Activated CD4-positive, alpha-beta T cell treated with anti-CD3 and anti-CD28 coated beads, Interleukin-2, amount 10 ng/mL, durations not matched to agents 7 days and 5 days (primary cell): Measurements from ENCODE around the gene NAGA. TPM values are rescaled to one million over a fixed set of nuclear protein-coding genes. Genes with fewer than 3 reads are reported as not detected.

Experiments
- CTCF ChIA-PET: fragments of 350-600 bp; sonication (Branson Sonifier 250); formaldehyde crosslinking; loops from one replicate; lab custom pipeline; 2021; ENCODE audit warnings: antibody characterized with exemption; lab: Charles Lee
- POLR2A ChIA-PET: fragments of 350-600 bp; sonication (Branson Sonifier 250); formaldehyde crosslinking; loops from one replicate; lab custom pipeline; 2021; ENCODE audit warnings: antibody characterized with exemption; lab: Charles Lee
- DNase-seq: peaks from one replicate; pipeline ENCODE4 v3.0.0-alpha.2; 2020
- H3K27ac Mint-ChIP-seq: one replicate; pipeline ENCODE4 v1.8.0; 2021; ENCODE audit warnings: mild to moderate bottlenecking, moderate library complexity, mixed read lengths
- H3K27me3 Mint-ChIP-seq: one replicate; pipeline ENCODE4 v1.8.0; 2021; ENCODE audit warnings: mixed read lengths
- H3K36me3 Mint-ChIP-seq: one replicate; pipeline ENCODE4 v1.8.0; 2021; ENCODE audit warnings: low read depth, mixed read lengths
- H3K4me1 Mint-ChIP-seq: one replicate; pipeline ENCODE4 v1.8.0; 2021; ENCODE audit warnings: mixed read lengths
- H3K4me3 Mint-ChIP-seq: one replicate; pipeline ENCODE4 v1.8.0; 2021; ENCODE audit warnings: mild to moderate bottlenecking, moderate library complexity, mixed read lengths
- H3K9me3 Mint-ChIP-seq: one replicate; pipeline ENCODE4 v1.8.0; 2021; ENCODE audit warnings: mixed read lengths
- total RNA-seq, 2 experiments: library from RNA; stranded (reverse); gene quantifications; one replicate each; pipeline ENCODE4 v1.2.3, GENCODE V29; 2021

Gene NAGA
- total RNA-seq, 2 experiments from 2014 or later = 22.4 to 23.0 TPM

GRCh38 chr22:42061041-42061440 is 9.6 kb downstream of the NAGA start:
- Mint-ChIP-seq H3K27ac (no peak overlapping the region), H3K4me3 (no peak overlapping the region), H3K36me3 (peaks cover 69% of the 10 kb centered on the region), H3K4me1 (no peaks in the 10 kb centered on the region), H3K9me3 (peaks cover 19% of the 10 kb centered on the region), H3K27me3 (no peaks in the 10 kb centered on the region)
- ChIA-PET POLR2A (no interaction called here), CTCF (interaction anchor here (0.6 to 1.6 kb wide), 6 partner anchors 16 to 112 kb away, joined by 3 to 6 read pairs (median 3); no protein-coding TSS in a partner anchor)
- no peak for DNase-seq

GRCh38 chr22:42060489-42060888 is 10.1 kb downstream of the NAGA start:
- ChIA-PET CTCF (interaction anchor here (0.6 to 1.6 kb wide), 4 partner anchors 15 to 113 kb away, joined by 3 to 6 read pairs (median 3); no protein-coding TSS in a partner anchor), POLR2A (no interaction called here)
- no peak for DNase-seq
- Mint-ChIP-seq H3K27ac (no peak overlapping the region), H3K36me3 (peaks cover 66% of the 10 kb centered on the region), H3K27me3 (no peaks in the 10 kb centered on the region), H3K4me3 (no peak overlapping the region), H3K9me3 (peaks cover 19% of the 10 kb centered on the region), H3K4me1 (no peaks in the 10 kb centered on the region)

- Mint-ChIP-seq H3K27me3 (no peaks in the 10 kb centered on the region), H3K4me3 (no peak overlapping the region), H3K27ac (no peak overlapping the region), H3K36me3 (peaks cover 43% of the 10 kb centered on the region), H3K4me1 (no peaks in the 10 kb centered on the region), H3K9me3 (peaks cover 19% of the 10 kb centered on the region)
- no peak for DNase-seq
- ChIA-PET POLR2A (interaction anchor here (0.6 to 0.7 kb wide), 3 partner anchors 14 to 541 kb away, joined by 3 read pairs; no protein-coding TSS in a partner anchor), CTCF (interaction anchor here (1.4 kb wide), 1 partner anchor 34 kb away, joined by 4 read pairs; no protein-coding TSS in a partner anchor)
Measured at GRCh38 chr22:42056757-42057511, 13.7 kb downstream of the NAGA start.

GRCh38 chr22:42052765-42053164 is 17.8 kb downstream of the NAGA start:
- Mint-ChIP-seq H3K9me3 (peaks cover 13% of the 10 kb centered on the region), H3K4me1 (no peaks in the 10 kb centered on the region), H3K27ac (no peak overlapping the region), H3K27me3 (no peaks in the 10 kb centered on the region), H3K4me3 (no peak overlapping the region), H3K36me3 (peaks cover 10% of the 10 kb centered on the region)
- ChIA-PET CTCF (no interaction called here), POLR2A (no interaction called here)
- no peak for DNase-seq

GRCh38 chr22:42050641-42051180 is 19.9 kb downstream of the NAGA start:
- CTCF ChIA-PET = no interaction called here
- no peaks in the 10 kb centered on the region for H3K36me3 Mint-ChIP-seq
- no peaks in the 10 kb centered on the region for H3K27me3 Mint-ChIP-seq
- H3K4me1 Mint-ChIP-seq = no peaks in the 10 kb centered on the region
- no peak overlapping the region for H3K4me3 Mint-ChIP-seq
- H3K9me3 Mint-ChIP-seq = no peaks in the 10 kb centered on the region
- H3K27ac Mint-ChIP-seq = no peak overlapping the region
- POLR2A ChIA-PET = no interaction called here
- no peak for DNase-seq

- ChIA-PET POLR2A (no interaction called here), CTCF (interaction anchor here (0.6 to 2.2 kb wide), 4 partner anchors 10 to 60 kb away, joined by 3 to 9 read pairs (median 6); no protein-coding TSS in a partner anchor)
- peaks cover 29% of the 10 kb centered on the region for H3K9me3 Mint-ChIP-seq
- H3K27me3 Mint-ChIP-seq = peaks cover 12% of the 10 kb centered on the region
- H3K27ac Mint-ChIP-seq = no peak overlapping the region
- no peaks in the 10 kb centered on the region for H3K4me1 Mint-ChIP-seq
- H3K4me3 Mint-ChIP-seq = no peak overlapping the region
- peaks cover 8% of the 10 kb centered on the region for H3K36me3 Mint-ChIP-seq
- DNase-seq = no peak
Measured at GRCh38 chr22:42041784-42042183, 28.8 kb downstream of the NAGA start.

- no peak overlapping the region for H3K4me3 Mint-ChIP-seq
- no peak overlapping the region for H3K27ac Mint-ChIP-seq
- POLR2A ChIA-PET = no interaction called here
Measured at GRCh38 chr22:42039271-42039670, 31.3 kb downstream of the NAGA start.

GRCh38 chr22:42035256-42035655 is 35.4 kb downstream of the NAGA start:
- POLR2A ChIA-PET = no interaction called here

More at GRCh38 chr22:42039271-42039670, 31.3 kb downstream of the NAGA start:
- Mint-ChIP-seq H3K4me1 (peaks cover 3% of the 10 kb centered on the region), H3K9me3 (peaks cover 36% of the 10 kb centered on the region), H3K27me3 (peaks cover 12% of the 10 kb centered on the region), H3K36me3 (peaks cover 9% of the 10 kb centered on the region)
- no peak for DNase-seq
- CTCF ChIA-PET = interaction anchor here (0.6 to 0.7 kb wide), 5 partner anchors 24 to 436 kb away, joined by 3 to 5 read pairs (median 4); no protein-coding TSS in a partner anchor

GRCh38 chr22:42033263-42034181 is 37.1 kb downstream of the NAGA start:
- H3K9me3 Mint-ChIP-seq = peaks cover 19% of the 10 kb centered on the region
- H3K27ac Mint-ChIP-seq = no peak overlapping the region
- peaks cover 7% of the 10 kb centered on the region for H3K27me3 Mint-ChIP-seq
- no peak overlapping the region for H3K4me3 Mint-ChIP-seq
- ChIA-PET CTCF (interaction anchor here (0.8 to 2.0 kb wide), 9 partner anchors 11 to 46 kb away, joined by 3 to 8 read pairs (median 4); partner anchors contain the start of genes SMDT1 and WBP2NL), POLR2A (interaction anchor here (0.5 kb wide), 1 partner anchor 102 kb away, joined by 3 read pairs; no protein-coding TSS in a partner anchor)
- peaks cover 10% of the 10 kb centered on the region for H3K36me3 Mint-ChIP-seq
- no peak for DNase-seq
- H3K4me1 Mint-ChIP-seq = peaks cover 23% of the 10 kb centered on the region

More at GRCh38 chr22:42035256-42035655, 35.4 kb downstream of the NAGA start:
- peaks cover 11% of the 10 kb centered on the region for H3K36me3 Mint-ChIP-seq
- peaks cover 21% of the 10 kb centered on the region for H3K9me3 Mint-ChIP-seq
- H3K4me3 Mint-ChIP-seq = no peak overlapping the region
- peaks cover 7% of the 10 kb centered on the region for H3K27me3 Mint-ChIP-seq
- CTCF ChIA-PET = no interaction called here
- no peak overlapping the region for H3K27ac Mint-ChIP-seq
- no peak for DNase-seq
- H3K4me1 Mint-ChIP-seq = peaks cover 20% of the 10 kb centered on the region

- no peak overlapping the region for H3K27ac Mint-ChIP-seq
- H3K9me3 Mint-ChIP-seq = peaks cover 11% of the 10 kb centered on the region
- H3K36me3 Mint-ChIP-seq = peaks cover 14% of the 10 kb centered on the region
- ChIA-PET CTCF (interaction anchor here (0.5 kb wide), 1 partner anchor 335 kb away, joined by 3 read pairs; no protein-coding TSS in a partner anchor), POLR2A (no interaction called here)
- no peak for DNase-seq
- H3K4me1 Mint-ChIP-seq = peaks cover 37% of the 10 kb centered on the region
- peaks cover 2% of the 10 kb centered on the region for H3K27me3 Mint-ChIP-seq
- H3K4me3 Mint-ChIP-seq = no peak overlapping the region
Measured at GRCh38 chr22:42026705-42027104, 43.9 kb downstream of the NAGA start.

GRCh38 chr22:42025421-42025820 is 45.2 kb downstream of the NAGA start:
- no peak overlapping the region for H3K4me3 Mint-ChIP-seq
- H3K27me3 Mint-ChIP-seq = peaks cover 2% of the 10 kb centered on the region
- H3K9me3 Mint-ChIP-seq = peaks cover 11% of the 10 kb centered on the region
- H3K36me3 Mint-ChIP-seq = peaks cover 14% of the 10 kb centered on the region
- peaks cover 26% of the 10 kb centered on the region for H3K4me1 Mint-ChIP-seq
- no peak for DNase-seq
- POLR2A ChIA-PET = no interaction called here
- CTCF ChIA-PET = interaction anchor here (0.6 to 1.9 kb wide), 5 partner anchors 12 to 1091 kb away, joined by 3 to 6 read pairs (median 3); no protein-coding TSS in a partner anchor
- H3K27ac Mint-ChIP-seq = no peak overlapping the region
